ENCODE data around the gene SH3RF3.
A peak's percentile ranks its signal among the peaks of the same experiment; 100 is the strongest.

Gene SH3RF3

DNA sequence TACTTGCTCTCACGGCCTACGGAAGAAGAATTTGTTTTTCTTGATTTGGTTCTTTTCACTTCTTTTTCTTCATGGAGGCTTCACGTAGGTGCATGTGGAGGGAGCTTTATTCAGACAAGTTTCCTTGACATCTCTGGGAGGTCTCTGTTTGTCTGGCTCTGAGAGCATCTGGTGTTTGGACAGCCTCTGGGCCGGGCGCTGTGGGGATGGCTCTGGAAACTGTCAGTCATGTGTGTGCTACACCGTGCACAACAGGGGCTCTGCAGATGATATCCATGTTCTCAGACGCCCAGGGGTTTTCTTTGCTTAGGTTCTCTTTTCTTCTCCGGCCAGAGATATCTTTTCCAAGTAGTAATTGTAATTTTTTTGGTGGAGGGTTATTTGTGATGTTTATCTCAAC lies 130.7 kb downstream of the SH3RF3 start:
- no peak for DNase-seq (ENCODE audit: low spot score)
- TF ChIP-seq CTCF (IDR thresholded peaks at IDR 0.05): no peak
- Histone ChIP-seq H3K27ac (no peak overlapping the region), H3K4me3 (no peak overlapping the region)

- no peak overlapping the region for H3K27ac ChIP-seq
- no peak overlapping the region for H3K4me3 ChIP-seq
- TF ChIP-seq CTCF (IDR thresholded peaks at IDR 0.05): no peak
- peak; percentile 45 for DNase-seq (ENCODE audit: low spot score)
Measured at GRCh38 chr2:109260116-109260855, 131.3 kb downstream of the SH3RF3 start.

DNA sequence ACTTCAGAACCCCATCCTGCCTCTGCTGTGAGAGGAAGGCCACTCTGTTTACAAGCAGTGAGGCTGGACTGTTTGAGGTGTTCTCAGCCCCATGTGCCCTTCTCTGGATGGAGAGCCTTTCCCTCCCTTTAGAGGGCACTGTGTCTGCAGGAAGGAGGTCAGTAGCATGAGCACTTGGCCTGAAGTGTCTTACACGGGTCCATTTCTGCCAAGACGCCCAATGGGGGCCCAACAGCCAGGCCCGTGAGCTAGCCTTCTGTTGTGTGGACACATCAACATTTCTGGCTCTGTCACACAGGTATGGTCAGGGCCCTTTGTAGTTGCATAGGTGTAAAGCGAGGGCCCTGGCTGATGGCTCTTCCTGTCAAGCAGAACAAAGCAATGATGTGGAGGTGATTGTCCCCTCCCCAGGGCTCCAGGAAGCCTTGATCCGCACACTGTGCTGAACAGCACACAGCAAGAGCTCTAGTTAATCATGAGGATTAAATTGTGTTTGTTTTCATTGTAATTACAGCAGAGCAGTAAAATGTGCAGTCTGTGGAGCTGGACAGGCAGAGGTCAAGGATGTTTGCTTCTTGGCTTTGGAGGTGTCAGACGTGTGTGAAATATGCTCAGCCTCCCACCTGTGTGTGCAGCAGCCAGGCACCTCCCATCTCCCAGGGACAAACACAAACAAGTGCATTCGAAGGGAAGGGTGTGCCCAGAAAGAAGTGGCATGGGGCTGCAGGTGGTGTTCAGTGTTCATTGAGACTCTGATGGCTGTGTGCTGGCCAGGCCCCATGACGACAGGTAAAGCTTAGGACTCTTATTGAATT lies 132.1 kb downstream of the SH3RF3 start:
- peak; percentile 64 for DNase-seq (ENCODE audit: low spot score)
- H3K4me3 ChIP-seq: no peak overlapping the region
- TF ChIP-seq CTCF (IDR thresholded peaks at IDR 0.05): no peak
- H3K27ac ChIP-seq: no peak overlapping the region

GRCh38 chr2:109261906-109262631 lies 133.1 kb downstream of the SH3RF3 start:
- H3K4me3 ChIP-seq: no peak overlapping the region
- H3K27ac ChIP-seq: no peak overlapping the region
- TF ChIP-seq CTCF (IDR thresholded peaks at IDR 0.05): no peak
- no peak for DNase-seq (ENCODE audit: low spot score)

- DNase-seq (ENCODE audit: low spot score): no peak
- Histone ChIP-seq H3K27ac (no peak overlapping the region), H3K4me3 (no peak overlapping the region)
- no peak for TF ChIP-seq CTCF (IDR thresholded peaks at IDR 0.05)
Measured at GRCh38 chr2:109264595-109265328, 135.8 kb downstream of the SH3RF3 start.

GRCh38 chr2:109265369-109265768 lies 136.4 kb downstream of the SH3RF3 start:
- Histone ChIP-seq H3K4me3 (no peak overlapping the region), H3K27ac (no peak overlapping the region)
- no peak for TF ChIP-seq CTCF (IDR thresholded peaks at IDR 0.05)
- DNase-seq (ENCODE audit: low spot score): no peak
